OCI-LY3 (cell line): ENCODE results near the gene LRP5.

Experiments used
- H2AFZ ChIP-seq: fragments of 200-600, 300-600 bp; shearing (Covaris generic); 2 replicates; pipeline ENCODE4 v1.6.0; 2014; ENCODE audit warnings: antibody characterized with exemption, low read depth, low read length
- H3K27ac ChIP-seq: fragments of 200-600, 300-600 bp; sonication (generic); 2 replicates; pipeline ENCODE4 v1.5.1; 2014; ENCODE audit warnings: mild to moderate bottlenecking, low read length, moderate library complexity, mixed read lengths
- H3K27me3 ChIP-seq: fragments of 200-600, 300-600 bp; sonication (generic); 2 replicates; pipeline ENCODE4 v1.6.1; 2014; ENCODE audit warnings: low read depth, low read length, mixed read lengths
- H3K36me3 ChIP-seq: fragments of 200-600, 300-600 bp; sonication (generic); replicated peaks from 2 replicates; pipeline ENCODE3; 2014; ENCODE audit warnings: low read depth, low read length, mixed read lengths
- H3K4me1 ChIP-seq: fragments of 300-600, 200-600 bp; sonication (generic); 2 replicates; pipeline ENCODE4 v1.6.1; 2014; ENCODE audit warnings: low read length, mixed read lengths
- H3K4me2 ChIP-seq: fragments of 200-600, 300-600 bp; sonication (generic); 2 replicates; pipeline ENCODE4 v1.6.1; 2014; ENCODE audit warnings: low read length, mixed read lengths
- H3K4me3 ChIP-seq: fragments of 300-600, 200-600 bp; sonication (generic); 2 replicates; pipeline ENCODE4 v1.5.1; 2014; ENCODE audit warnings: antibody characterized with exemption, mild to moderate bottlenecking, low read length, moderate library complexity
- H3K79me2 ChIP-seq: fragments of 300-600, 200-600 bp; shearing (Covaris generic); 2 replicates; pipeline ENCODE4 v1.6.1; 2014; ENCODE audit warnings: mild to moderate bottlenecking, low read length, mixed read lengths
- H3K9ac ChIP-seq: fragments of 300-600, 200-600 bp; shearing (Covaris generic); 2 replicates; pipeline ENCODE4 v1.6.0; 2014; ENCODE audit warnings: mild to moderate bottlenecking, low read length, moderate library complexity
- H3K9me3 ChIP-seq: fragments of 200-600, 300-600 bp; shearing (Covaris generic); 2 replicates; pipeline ENCODE4 v1.6.1; 2014; ENCODE audit warnings: low read length, mixed read lengths; ENCODE audit not compliant: insufficient read depth
- H4K20me1 ChIP-seq: fragments of 200-600, 300-600 bp; sonication (generic); 2 replicates; pipeline ENCODE4 v1.6.1; 2016; ENCODE audit warnings: low read length, mixed read lengths; ENCODE audit not compliant: insufficient read depth
- CTCF ChIP-seq: fragments of 200-600, 300-600 bp; sonication (generic); IDR thresholded peaks from 2 replicates; pipeline ENCODE4 v1.5.1; 2014; ENCODE audit warnings: antibody characterized with exemption, low read length, low read depth
- EZH2phosphoT487 ChIP-seq: fragments of 200-600 bp; shearing (Covaris generic); IDR thresholded peaks from 2 replicates; pipeline ENCODE4 v1.6.1; 2018; ENCODE audit warnings: antibody characterized with exemption, mixed run types, low read depth

Gene LRP5

GRCh38 chr11:68488623-68489022, 176.2 kb downstream of the LRP5 start:
- Histone ChIP-seq H3K4me2 (no peak overlapping the region), H3K27me3 (no peaks in the 10 kb centered on the region), H3K9ac (no peak overlapping the region), H3K9me3 (no peaks in the 10 kb centered on the region), H3K27ac (no peak overlapping the region), H3K36me3 (peaks cover 6% of the 10 kb centered on the region), H4K20me1 (peaks cover 84% of the 10 kb centered on the region), H3K4me3 (no peak overlapping the region), H3K4me1 (no peaks in the 10 kb centered on the region), H2AFZ (no peak overlapping the region), H3K79me2 (peaks cover 100% of the 10 kb centered on the region)
- no peak for TF ChIP-seq EZH2phosphoT487
- TF ChIP-seq CTCF, result no peak

DNA sequence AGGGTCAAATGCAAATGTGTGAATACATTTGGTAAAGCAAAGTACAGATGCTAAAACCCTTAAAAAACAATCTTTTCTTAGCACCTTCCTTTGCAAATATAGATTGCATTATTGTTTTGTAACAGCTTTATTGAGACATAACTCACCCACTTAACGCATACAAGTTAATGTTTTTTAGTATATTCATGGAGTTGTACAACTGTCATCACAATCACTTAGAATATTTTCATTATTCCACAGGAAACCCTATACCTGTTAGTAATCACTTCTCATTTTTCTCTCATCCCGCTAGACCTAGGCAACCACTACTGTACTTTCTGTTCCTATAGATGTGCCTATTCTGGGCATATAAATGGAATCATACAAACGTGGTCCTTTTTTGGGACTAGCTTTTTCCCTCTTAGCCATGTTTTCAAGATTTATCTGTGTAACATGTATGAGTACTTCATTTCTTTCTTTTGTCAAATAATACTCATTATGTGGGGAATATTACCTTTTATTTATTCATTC, 182.9 kb downstream of the LRP5 start:
- no peak for TF ChIP-seq EZH2phosphoT487
- no peak for TF ChIP-seq CTCF
- peaks cover 99% of the 10 kb centered on the region for H3K79me2 ChIP-seq
- peaks cover 15% of the 10 kb centered on the region; the same call in 1 of the 2 replicates for H3K4me1 ChIP-seq
- H3K4me3 ChIP-seq, result no peak overlapping the region
- H3K9ac ChIP-seq, result no peak overlapping the region
- no peaks in the 10 kb centered on the region for H3K36me3 ChIP-seq
- H3K27me3 ChIP-seq, result no peaks in the 10 kb centered on the region
- H4K20me1 ChIP-seq, result peaks cover 89% of the 10 kb centered on the region
- no peak overlapping the region for H2AFZ ChIP-seq
- no peak overlapping the region for H3K27ac ChIP-seq
- no peaks in the 10 kb centered on the region for H3K9me3 ChIP-seq
- no peak overlapping the region for H3K4me2 ChIP-seq

- Histone ChIP-seq H3K4me2 (no peak overlapping the region), H3K4me1 (peaks cover 15% of the 10 kb centered on the region; the same call in 1 of the 2 replicates), H3K27me3 (no peaks in the 10 kb centered on the region), H4K20me1 (peaks cover 89% of the 10 kb centered on the region), H2AFZ (no peak overlapping the region), H3K9me3 (no peaks in the 10 kb centered on the region), H3K79me2 (peaks cover 99% of the 10 kb centered on the region), H3K9ac (no peak overlapping the region), H3K27ac (no peak overlapping the region), H3K4me3 (no peak overlapping the region), H3K36me3 (no peaks in the 10 kb centered on the region)
- TF ChIP-seq EZH2phosphoT487 (no peak), CTCF (no peak)
Observed at GRCh38 chr11:68495872-68496271, 183.5 kb downstream of the LRP5 start.

- H3K9ac ChIP-seq, result no peak overlapping the region
Observed at GRCh38 chr11:68497761-68498160, 185.4 kb downstream of the LRP5 start.

More at GRCh38 chr11:68497761-68498160, 185.4 kb downstream of the LRP5 start:
- Histone ChIP-seq H3K27ac (no peak overlapping the region), H4K20me1 (peaks cover 89% of the 10 kb centered on the region), H3K27me3 (no peaks in the 10 kb centered on the region), H3K4me1 (peaks cover 15% of the 10 kb centered on the region; the same call in 1 of the 2 replicates), H3K4me3 (no peak overlapping the region), H3K36me3 (no peaks in the 10 kb centered on the region), H2AFZ (no peak overlapping the region), H3K79me2 (peaks cover 99% of the 10 kb centered on the region), H3K9me3 (no peaks in the 10 kb centered on the region), H3K4me2 (no peak overlapping the region)
- TF ChIP-seq CTCF (no peak), EZH2phosphoT487 (no peak)
